HFF-Myc (cell line): ENCODE data around the gene KIF3C.
"Not testable (repeated sequence)": the region's sequence is repeated elsewhere in the genome, so short reads cannot be mapped to it uniquely, and the experiment has no call there.

Source experiments
- DNase-seq: peaks from one replicate; pipeline ENCODE4 v3.0.0-alpha.2; 2011; ENCODE audit warnings: low read depth; ENCODE audit errors: extremely low read depth
- H3K4me3 ChIP-seq: replicated peaks from 2 replicates; pipeline ENCODE4 v1.5.1; 2011; ENCODE audit warnings: low read depth, mild to moderate bottlenecking, control low read depth, low read length
- CTCF ChIP-seq: IDR thresholded peaks from 2 replicates; pipeline ENCODE4 v1.5.1; 2012; ENCODE audit warnings: mild to moderate bottlenecking, low read depth, low read length, control low read depth; ENCODE audit errors: missing control alignments

The KIF3C gene

GRCh38 chr2:26008851-26009566 is 26.7 kb upstream of the KIF3C start:
- no peak for TF ChIP-seq CTCF
- no peak overlapping the region for H3K4me3 ChIP-seq
- DNase-seq: no peak

GRCh38 chr2:26008095-26008494 is 25.8 kb upstream of the KIF3C start:
- TF ChIP-seq CTCF: no peak
- H3K4me3 ChIP-seq: no peak overlapping the region
- DNase-seq: no peak

GRCh38 chr2:26002632-26003310 is 20.5 kb upstream of the KIF3C start:
- H3K4me3 ChIP-seq: no peak overlapping the region
- no peak for TF ChIP-seq CTCF
- DNase-seq: no peak

- TF ChIP-seq CTCF: no peak
- no peak overlapping the region for H3K4me3 ChIP-seq
- DNase-seq: no peak
These were observed 19.6 kb upstream of the KIF3C start for GRCh38 chr2:26001743-26002351.

- DNase-seq: no peak
These were observed 18.3 kb upstream of the KIF3C start for GRCh38 chr2:26000561-26001082.

GRCh38 chr2:25999406-25999805 is 17.1 kb upstream of the KIF3C start:
- not testable (repeated sequence) for H3K4me3 ChIP-seq, DNase-seq

More at GRCh38 chr2:26000561-26001082, 18.3 kb upstream of the KIF3C start:
- no peak for TF ChIP-seq CTCF
- no peak overlapping the region for H3K4me3 ChIP-seq

GRCh38 chr2:25998816-25999383 is 16.6 kb upstream of the KIF3C start:
- not testable (repeated sequence) for H3K4me3 ChIP-seq, DNase-seq
